Coronary artery (tissue), 2 donors: Measurements from ENCODE around the gene TTBK1.
A peak's percentile ranks its signal among the peaks of the same experiment; 100 is the strongest.

ENCODE experiments used
- DNase-seq: peaks from one replicate; pipeline ENCODE4 v3.0.0-alpha.2; 2017; ENCODE audit warnings: low spot score
- H3K27ac ChIP-seq, 2 donors: fragments of 200-600 bp; sonication (generic); one replicate each; pipeline ENCODE4 v1.5.1; 2016 to 2019
- H3K4me3 ChIP-seq: fragments of 200-600 bp; sonication (generic); 2 replicates; pipeline ENCODE4 v1.5.1; 2016; ENCODE audit warnings: mild to moderate bottlenecking, moderate library complexity
- CTCF ChIP-seq: fragments of 200-600 bp; sonication (generic); IDR thresholded peaks from one replicate; pipeline ENCODE4 v1.5.1; 2019; ENCODE audit warnings: antibody characterized with exemption

The TTBK1 gene

GRCh38 chr6:43231735-43232450, 11.4 kb upstream of the TTBK1 start:
- no peak for DNase-seq
- no peak overlapping the region for H3K27ac ChIP-seq
- TF ChIP-seq CTCF = no peak
- H3K4me3 ChIP-seq = no peak overlapping the region

- H3K27ac ChIP-seq = no peak overlapping the region
- no peak for DNase-seq
- H3K4me3 ChIP-seq = no peak overlapping the region
- no peak for TF ChIP-seq CTCF
Measured at GRCh38 chr6:43235841-43236240, 7.4 kb upstream of the TTBK1 start.

GRCh38 chr6:43239054-43239453, 4.2 kb upstream of the TTBK1 start:
- H3K27ac ChIP-seq = no peak overlapping the region
- DNase-seq = no peak
- H3K4me3 ChIP-seq = no peak overlapping the region
- TF ChIP-seq CTCF = no peak

GRCh38 chr6:43240950-43241349, 2.3 kb upstream of the TTBK1 start:
- DNase-seq = no peak
- TF ChIP-seq CTCF = no peak
- H3K27ac ChIP-seq = no peak overlapping the region
- H3K4me3 ChIP-seq = no peak overlapping the region

- no peak overlapping the region for H3K27ac ChIP-seq
- DNase-seq = no peak
- no peak for TF ChIP-seq CTCF
- no peak overlapping the region for H3K4me3 ChIP-seq
Measured at GRCh38 chr6:43241446-43241845, 1.8 kb upstream of the TTBK1 start.

GRCh38 chr6:43243664-43244321, 512 bp downstream of the TTBK1 start:
- no peak overlapping the region for H3K27ac ChIP-seq
- H3K4me3 ChIP-seq = peak overlapping the region; percentile 36
- DNase-seq = no peak
- no peak for TF ChIP-seq CTCF
